GM12891 (cell line): ENCODE data around the gene CCZ1.
"Not testable (repeated sequence)": the region's sequence is repeated elsewhere in the genome, so short reads cannot be mapped to it uniquely, and the experiment has no call there.

Source experiments
- POLR2A ChIP-seq: IDR thresholded peaks from 2 replicates; pipeline ENCODE4 v1.6.1; 2011; ENCODE audit warnings: low read depth, low read length, control low read depth
- POLR2AphosphoS5 ChIP-seq: IDR thresholded peaks from 2 replicates; pipeline ENCODE4 v1.6.1; 2011; ENCODE audit warnings: low read depth, low read length, control low read depth
- POU2F2 ChIP-seq: IDR thresholded peaks from 2 replicates; pipeline ENCODE4 v1.6.1; 2011; ENCODE audit warnings: low read depth, mild to moderate bottlenecking, control low read depth, low read length, moderate library complexity
- TAF1 ChIP-seq: IDR thresholded peaks from 2 replicates; pipeline ENCODE4 v1.6.1; 2011; ENCODE audit warnings: low read depth, low read length, control low read depth

DNA sequence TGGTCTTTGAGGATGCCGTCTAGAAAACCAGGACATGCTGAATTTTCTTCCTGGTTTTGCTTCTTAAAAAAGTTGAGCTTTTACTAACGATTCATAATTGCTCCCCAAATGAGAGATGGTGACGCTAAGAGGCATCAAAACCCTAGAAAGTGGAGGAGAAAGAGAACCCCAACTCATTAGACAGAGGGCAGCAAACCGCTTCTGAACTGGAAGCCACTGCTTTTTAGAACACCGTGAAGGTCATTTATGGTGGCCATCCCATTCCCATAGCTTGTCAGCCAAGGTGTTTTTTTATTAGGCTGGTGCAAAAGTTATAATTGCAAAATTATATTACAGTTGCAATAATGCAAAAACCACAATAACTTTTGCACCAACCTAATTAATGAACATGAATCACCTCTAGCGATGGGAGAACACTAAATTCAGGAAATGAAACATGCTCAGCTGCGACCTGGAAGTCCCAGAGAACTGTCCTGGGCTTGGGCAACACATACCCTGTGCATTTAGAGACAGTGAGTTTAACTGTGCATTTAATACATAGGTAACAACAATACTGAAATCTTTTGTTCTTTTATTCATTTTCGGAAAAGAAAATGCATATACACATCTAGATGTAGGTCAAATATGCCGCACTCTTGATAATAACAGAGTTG lies 33.1 kb upstream of the CCZ1 start:
- TF ChIP-seq POLR2AphosphoS5, POLR2A, TAF1, POU2F2: not testable (repeated sequence)
